Activated naive CD4-positive, alpha-beta T cell (primary cell): ENCODE measurements around the gene SIM2.
"Not testable (repeated sequence)": the region's sequence is repeated elsewhere in the genome, so short reads cannot be mapped to it uniquely, and the experiment has no call there.

Source experiments
- DNase-seq, 4 experiments: peaks; one replicate each; lab custom pipeline; 2025; lab: John Stamatoyannopoulos, UW

The SIM2 gene, protein sequence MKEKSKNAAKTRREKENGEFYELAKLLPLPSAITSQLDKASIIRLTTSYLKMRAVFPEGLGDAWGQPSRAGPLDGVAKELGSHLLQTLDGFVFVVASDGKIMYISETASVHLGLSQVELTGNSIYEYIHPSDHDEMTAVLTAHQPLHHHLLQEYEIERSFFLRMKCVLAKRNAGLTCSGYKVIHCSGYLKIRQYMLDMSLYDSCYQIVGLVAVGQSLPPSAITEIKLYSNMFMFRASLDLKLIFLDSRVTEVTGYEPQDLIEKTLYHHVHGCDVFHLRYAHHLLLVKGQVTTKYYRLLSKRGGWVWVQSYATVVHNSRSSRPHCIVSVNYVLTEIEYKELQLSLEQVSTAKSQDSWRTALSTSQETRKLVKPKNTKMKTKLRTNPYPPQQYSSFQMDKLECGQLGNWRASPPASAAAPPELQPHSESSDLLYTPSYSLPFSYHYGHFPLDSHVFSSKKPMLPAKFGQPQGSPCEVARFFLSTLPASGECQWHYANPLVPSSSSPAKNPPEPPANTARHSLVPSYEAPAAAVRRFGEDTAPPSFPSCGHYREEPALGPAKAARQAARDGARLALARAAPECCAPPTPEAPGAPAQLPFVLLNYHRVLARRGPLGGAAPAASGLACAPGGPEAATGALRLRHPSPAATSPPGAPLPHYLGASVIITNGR

GRCh38 chr21:36698981-36699545, at the start of gene SIM2:
SIM2 (plus strand) TSS chr21:36699115; CDS start chr21:36699747, 632 bp downstream.
- DNase-seq = no peak

DNA sequence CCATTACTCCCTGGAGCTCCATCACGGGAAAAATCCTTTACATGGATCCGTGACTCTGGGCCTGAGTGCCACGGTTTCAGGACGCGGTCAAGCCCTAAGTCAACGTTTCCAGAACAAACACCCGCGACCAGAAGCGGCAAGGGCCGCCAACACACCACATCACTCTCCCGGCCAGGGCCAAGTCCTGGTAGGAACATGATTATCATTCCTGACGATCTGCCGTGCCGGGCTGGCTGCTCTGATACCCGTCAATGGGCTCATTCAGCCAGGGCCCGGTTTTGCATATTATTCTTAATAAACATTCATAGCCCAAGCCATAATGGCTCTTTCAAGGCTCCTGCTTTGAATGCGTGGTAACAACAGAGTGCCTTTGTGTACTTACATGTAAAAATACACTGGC, 44.6 kb upstream of the SIM2 start:
- no peak for DNase-seq

GRCh38 chr21:36654796-36655325, 44.1 kb upstream of the SIM2 start:
- DNase-seq = no peak

GRCh38 chr21:36656138-36656537, 42.8 kb upstream of the SIM2 start:
- DNase-seq = no peak

DNA sequence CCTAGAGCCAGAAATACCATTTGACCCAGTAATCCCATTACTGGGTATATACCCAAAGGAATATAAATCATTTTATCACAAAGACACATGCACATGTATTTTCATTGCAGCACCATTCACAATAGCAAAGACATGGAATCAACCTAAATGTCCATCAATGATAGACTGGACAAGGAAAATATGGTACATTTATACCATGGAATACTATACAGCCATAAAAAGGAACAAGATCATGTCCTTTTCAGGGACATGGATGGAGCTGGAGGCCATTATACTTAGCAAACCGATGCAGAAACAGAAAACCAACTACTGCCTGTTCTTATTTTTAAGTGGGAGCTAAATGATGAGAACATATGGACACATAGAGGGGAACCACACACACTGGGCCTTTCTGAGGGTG, 41.6 kb upstream of the SIM2 start:
- not testable (repeated sequence) for DNase-seq

DNA sequence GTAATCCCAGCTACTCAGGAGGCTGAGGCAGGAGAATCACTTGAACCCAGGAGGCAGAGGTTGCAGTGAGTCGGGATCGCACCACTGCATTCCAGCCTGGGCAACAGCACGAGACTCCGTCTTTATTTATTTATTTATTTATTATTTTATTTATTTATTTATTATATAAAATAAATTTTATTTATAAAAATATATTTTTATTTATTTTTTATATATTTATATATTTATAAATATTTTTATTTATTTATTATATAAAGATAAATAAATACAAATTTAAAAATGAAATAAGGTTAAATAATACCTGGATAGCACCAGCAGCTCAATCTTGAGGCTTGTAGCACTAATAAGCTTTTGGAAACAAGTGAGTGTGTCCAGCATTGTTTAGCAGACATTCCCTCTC, 40.9 kb upstream of the SIM2 start:
- DNase-seq = no peak

DNA sequence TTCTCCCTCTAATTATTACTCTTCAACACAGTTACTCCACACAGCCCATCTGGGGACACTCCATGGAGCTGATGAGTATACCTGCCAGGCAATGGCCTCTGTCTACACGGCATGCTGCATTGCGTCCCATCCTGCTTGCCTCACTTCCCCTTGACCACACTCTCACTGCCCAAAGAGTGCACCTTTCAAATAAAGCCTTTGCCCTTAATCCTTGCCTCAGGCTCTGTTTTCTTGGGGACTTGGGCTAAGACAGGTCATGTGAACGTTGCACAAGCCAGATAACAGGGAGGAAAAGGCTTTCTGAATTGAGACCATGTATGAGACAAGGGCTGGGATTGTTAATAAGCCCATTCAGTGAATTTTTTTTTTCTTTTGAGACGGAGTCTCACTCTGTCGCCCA, 40.0 kb upstream of the SIM2 start:
- DNase-seq = no peak

DNA sequence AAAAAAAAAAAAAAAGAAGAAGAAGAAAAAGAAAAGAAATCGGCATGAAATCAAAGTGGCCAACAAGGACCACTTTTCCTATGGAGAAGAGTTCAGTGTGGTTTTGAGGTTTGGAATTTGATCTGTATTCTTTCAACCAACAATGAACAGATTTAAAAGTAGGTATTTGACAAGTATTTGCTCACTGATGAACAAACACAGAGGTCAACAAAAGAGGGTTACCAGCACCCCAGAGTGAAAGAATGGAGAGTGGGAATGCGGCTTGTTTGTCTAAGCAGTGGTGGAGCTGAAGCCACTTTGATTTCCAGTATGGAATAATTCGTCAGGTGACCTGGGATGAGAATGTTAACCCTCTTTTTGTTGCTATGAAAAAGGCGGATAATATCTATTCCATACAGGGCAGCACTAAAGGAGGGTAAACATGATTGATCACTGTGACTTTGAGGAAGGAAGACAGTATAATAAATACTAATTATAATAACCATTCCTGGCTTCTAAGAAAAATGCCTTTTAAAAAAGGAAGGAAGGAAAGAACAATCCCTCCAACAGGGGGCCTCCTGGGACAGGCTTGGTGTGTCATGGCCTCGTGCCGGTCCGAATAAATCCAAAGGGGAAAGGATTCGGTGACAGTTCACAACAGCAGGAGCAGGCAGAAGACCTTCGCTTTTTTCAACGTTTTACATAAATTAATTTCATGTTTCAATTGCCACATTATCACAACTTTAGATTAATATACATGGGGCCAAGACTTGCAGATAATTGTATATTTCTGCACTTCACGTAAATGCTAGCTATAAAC, 37.2 kb upstream of the SIM2 start:
- DNase-seq = no peak

DNA sequence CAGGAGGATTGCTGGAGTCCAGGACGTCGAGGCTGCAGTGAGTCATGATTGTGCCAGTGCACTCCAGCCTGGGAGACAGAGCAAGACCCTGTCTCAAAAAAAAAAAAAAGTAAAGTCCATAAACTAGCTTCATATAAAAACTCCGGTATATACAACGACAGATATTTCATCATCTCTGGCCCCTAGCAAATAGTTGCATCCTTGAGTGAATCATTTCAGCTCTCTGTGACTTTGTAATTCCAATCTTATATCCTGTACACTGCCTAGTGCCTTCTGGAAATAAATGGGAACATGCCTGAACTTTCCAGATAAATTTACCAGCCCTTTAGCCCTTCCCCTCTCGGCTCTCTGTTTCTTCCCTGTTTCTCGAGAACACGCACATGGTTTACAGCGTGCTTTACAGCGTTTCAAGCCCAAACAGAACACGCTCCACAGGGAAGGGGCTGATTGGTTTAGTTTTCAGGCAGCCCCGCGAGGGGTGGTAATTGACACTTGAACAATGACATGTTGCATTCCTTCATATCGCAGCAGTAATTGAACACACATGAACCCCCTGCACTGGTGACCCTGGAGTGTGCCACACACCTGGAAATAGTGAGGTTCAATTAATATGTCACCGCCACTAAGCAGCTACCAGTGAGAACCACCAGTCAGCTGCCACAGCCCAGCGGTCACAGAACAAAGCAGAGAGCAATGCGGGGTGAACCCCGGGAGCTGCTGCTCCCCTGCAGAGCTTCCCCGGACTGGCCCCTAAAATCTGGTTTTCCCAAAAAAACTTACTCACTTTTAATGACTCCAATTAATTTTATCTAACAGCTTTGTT, 35.7 kb upstream of the SIM2 start:
- DNase-seq = no peak

GRCh38 chr21:36664662-36664990, 34.3 kb upstream of the SIM2 start:
- no peak for DNase-seq

- no peak for DNase-seq
Measured at GRCh38 chr21:36665806-36666205, 33.1 kb upstream of the SIM2 start.

DNA sequence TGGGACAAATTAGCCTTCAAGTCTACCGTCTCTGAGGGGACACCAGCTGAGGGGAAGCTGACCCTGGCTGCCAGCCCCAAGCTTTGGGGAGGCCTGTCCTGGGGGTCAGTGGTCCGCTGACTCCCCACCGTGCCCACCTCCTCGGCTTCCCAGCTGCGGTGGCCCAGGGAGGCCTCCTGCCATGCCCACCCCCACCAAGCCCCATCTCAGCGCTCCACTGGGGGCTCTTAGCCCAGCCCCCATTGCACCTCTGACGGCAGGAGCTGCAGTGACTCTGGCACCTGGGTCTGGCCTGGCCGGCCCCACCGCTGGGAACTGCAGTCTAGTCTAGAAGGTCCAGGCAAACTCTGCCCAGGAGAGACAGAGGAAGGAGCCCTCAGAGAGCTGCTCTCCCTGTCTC, 30.2 kb upstream of the SIM2 start:
- no peak for DNase-seq

DNA sequence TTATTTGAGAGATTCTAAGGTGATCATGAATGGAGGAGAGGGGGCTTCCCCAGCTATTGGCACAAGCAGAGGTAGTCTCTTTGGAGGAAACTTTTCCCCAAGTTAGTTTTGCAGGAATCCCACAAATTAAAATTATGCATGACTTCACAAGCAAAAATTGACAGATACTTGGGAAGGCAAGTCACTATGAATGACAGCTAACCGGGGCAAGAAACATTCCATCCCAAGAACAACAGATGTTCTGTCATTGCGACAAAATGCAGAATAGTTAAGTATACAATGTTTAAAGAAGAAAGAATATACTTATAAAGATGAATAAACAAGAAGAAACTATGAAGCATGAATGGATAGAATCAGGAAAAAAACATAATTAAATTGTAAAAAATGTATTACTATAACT, 27.1 kb upstream of the SIM2 start:
- no peak for DNase-seq

GRCh38 chr21:36672296-36672695, 26.6 kb upstream of the SIM2 start:
- DNase-seq = not testable (repeated sequence)

DNA sequence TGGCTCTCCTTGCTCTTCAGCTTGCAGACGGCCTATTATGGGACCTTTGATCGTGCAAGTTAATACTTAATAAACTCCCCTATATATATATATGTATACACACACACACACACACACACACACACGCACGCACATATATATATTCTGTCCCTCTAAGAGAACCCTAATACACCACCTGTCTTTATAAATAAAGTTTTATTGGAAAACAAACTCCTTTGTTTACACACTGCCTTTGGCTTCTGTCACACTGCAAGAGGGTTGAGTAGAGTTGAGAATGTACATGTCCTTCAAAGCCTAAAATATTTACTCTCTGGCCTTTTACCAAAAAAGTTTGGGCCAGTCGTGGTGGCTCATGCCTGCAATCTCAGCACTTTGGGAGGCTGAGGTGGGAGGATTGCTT, 26.2 kb upstream of the SIM2 start:
- no peak for DNase-seq

DNA sequence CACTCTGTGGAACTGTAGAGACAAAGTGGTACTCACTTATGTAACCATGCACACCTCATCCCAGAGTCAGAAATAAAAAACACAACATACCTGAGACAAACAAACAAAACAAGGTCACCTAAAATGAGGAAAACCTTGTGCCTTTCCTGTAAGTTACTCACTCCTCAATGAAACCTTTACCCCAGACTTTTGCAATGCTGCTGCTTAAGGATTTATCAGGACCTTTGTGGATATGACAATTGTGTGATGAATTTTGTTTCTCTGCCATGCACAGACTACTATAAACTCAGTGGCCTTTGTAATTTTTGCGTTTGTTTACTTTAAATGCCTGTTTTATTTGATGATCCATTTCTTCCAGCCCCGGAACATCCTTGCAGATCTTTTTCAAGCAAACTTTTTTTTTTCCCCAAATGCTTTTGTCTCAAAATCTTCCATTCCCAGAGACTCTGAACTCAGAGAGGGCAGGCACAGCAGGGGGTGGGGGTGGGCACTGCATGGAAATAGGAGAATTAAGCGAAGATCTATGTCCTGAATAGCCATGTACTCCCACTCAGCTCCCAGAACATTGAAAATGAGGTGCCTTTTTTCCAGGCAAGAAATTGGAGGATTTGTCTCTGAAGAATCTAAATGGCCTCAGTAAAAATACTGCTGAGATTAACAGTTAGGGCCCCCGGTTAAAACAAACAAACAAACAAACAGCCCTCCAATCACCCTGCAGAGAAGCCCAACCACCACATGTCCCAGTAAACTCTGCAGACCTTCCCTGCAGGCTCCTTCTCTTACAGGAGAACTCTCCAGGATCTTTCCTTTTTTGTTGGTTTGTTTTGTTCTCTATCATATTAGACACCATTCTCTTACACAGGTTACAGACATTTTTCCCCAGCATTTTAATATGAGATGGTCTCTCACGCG, 22.6 kb upstream of the SIM2 start:
- no peak for DNase-seq

GRCh38 chr21:36677443-36677842, 21.5 kb upstream of the SIM2 start:
- DNase-seq = no peak

DNA sequence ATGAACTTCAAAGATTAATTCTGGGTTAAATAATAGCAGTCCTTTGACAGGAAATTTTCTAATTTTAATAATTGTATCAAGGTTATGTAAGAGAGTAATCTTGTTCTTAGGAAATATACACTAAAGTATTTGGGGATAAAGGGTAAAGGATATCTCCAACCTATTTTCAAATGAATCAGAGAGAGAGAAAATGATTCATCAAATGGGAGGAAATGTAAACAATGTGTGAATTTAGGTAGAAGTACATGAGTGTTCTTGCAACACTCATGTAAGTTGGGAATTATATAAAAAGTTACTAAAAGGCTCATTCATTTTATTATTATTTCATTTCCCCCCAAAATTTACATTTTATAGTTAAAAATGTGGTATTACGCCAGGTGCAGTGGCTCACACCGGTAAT, 20.4 kb upstream of the SIM2 start:
- no peak for DNase-seq

DNA sequence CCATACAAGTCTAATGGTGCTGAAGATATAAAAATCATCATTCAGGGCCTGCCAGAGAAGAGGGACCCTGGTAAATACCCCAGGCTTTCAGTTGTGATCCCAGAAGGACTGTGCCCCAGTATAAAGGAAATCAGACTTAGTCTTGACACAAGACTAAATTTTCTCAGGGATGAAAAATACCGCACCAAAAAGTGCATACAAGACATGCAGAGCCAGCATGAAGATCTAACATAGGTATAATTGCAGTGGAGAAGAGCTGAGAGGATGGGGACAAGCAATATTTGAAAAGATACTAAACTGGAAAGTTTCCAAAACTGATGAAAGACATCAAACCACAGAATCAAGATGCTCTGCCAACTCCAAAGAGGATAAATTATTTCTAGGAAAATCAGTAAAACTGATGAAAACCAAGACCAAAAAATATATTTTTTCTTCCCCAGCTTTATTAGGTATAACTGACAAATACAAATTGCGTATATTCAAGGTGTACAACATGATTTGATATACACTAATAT, 17.7 kb upstream of the SIM2 start:
- DNase-seq = no peak
